ENCODE measurements around the gene SLC25A34. TPM values are rescaled to one million over a fixed set of nuclear protein-coding genes. Genes with fewer than 3 reads are reported as not detected.

The SLC25A34 gene
- total RNA-seq, 1 donor from 2014 or later = 5.8 TPM

DNA sequence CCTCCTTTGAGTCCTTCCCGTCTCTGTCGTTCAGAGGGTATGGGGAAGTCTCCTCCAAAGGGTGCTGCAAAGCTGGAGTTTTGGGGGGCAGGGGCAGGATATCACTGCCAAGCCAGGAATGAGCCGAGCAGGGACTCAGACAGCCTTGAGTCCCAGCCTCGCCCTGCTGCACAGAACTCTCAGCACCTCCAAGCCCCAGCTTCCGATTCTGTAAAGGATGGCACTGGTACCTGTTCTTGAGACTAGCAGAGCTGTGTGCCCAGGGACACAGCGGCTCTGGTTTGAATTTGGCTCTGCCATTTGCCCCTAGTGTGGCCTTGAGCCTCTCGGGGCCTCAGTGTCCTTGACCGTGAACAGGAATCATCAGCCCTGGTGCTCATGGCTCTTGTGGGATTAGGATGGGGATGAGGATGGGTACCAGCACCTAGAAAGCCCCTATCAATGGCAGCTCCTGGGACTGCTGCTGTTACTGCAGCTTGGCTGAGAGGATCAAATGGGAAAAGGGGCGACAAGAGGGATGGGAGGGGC lies 21.0 kb downstream of the SLC25A34 start:
- Mint-ChIP-seq H3K27ac (no peak overlapping the region), H3K4me3 (peak overlapping the region; percentile 32), H3K9me3 (no peaks in the 10 kb centered on the region), H3K4me1 (peaks cover 18% of the 10 kb centered on the region), H3K27me3 (peaks cover 37% of the 10 kb centered on the region), H3K36me3 (ENCODE audit: low read depth) (no peaks in the 10 kb centered on the region)
- TF ChIP-seq, protein P1, sequence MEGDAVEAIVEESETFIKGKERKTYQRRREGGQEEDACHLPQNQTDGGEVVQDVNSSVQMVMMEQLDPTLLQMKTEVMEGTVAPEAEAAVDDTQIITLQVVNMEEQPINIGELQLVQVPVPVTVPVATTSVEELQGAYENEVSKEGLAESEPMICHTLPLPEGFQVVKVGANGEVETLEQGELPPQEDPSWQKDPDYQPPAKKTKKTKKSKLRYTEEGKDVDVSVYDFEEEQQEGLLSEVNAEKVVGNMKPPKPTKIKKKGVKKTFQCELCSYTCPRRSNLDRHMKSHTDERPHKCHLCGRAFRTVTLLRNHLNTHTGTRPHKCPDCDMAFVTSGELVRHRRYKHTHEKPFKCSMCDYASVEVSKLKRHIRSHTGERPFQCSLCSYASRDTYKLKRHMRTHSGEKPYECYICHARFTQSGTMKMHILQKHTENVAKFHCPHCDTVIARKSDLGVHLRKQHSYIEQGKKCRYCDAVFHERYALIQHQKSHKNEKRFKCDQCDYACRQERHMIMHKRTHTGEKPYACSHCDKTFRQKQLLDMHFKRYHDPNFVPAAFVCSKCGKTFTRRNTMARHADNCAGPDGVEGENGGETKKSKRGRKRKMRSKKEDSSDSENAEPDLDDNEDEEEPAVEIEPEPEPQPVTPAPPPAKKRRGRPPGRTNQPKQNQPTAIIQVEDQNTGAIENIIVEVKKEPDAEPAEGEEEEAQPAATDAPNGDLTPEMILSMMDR (IDR thresholded peaks at IDR 0.05) = no peak
- ChIA-PET POLR2A (no interaction called here), CTCF (no interaction called here)
- intact Hi-C loops (cut with micrococcal nuclease) = no loop called here
- no peak for ATAC-seq (ENCODE audit: low read depth)
- DNase-seq = no peak

- Mint-ChIP-seq H3K4me3 (peak overlapping the region; percentile 67), H3K27ac (no peak overlapping the region), H3K27me3 (peaks cover 41% of the 10 kb centered on the region), H3K36me3 (ENCODE audit: low read depth) (no peaks in the 10 kb centered on the region), H3K9me3 (no peaks in the 10 kb centered on the region), H3K4me1 (peaks cover 18% of the 10 kb centered on the region)
- intact Hi-C loops (cut with micrococcal nuclease) = no loop called here
- no peak for DNase-seq
- TF ChIP-seq, protein P1 (IDR thresholded peaks at IDR 0.05) = no peak
- ChIA-PET CTCF (no interaction called here), POLR2A (no interaction called here)
- ATAC-seq (ENCODE audit: low read depth) = no peak
Observed at GRCh38 chr1:15757575-15758342, 21.7 kb downstream of the SLC25A34 start.

DNA sequence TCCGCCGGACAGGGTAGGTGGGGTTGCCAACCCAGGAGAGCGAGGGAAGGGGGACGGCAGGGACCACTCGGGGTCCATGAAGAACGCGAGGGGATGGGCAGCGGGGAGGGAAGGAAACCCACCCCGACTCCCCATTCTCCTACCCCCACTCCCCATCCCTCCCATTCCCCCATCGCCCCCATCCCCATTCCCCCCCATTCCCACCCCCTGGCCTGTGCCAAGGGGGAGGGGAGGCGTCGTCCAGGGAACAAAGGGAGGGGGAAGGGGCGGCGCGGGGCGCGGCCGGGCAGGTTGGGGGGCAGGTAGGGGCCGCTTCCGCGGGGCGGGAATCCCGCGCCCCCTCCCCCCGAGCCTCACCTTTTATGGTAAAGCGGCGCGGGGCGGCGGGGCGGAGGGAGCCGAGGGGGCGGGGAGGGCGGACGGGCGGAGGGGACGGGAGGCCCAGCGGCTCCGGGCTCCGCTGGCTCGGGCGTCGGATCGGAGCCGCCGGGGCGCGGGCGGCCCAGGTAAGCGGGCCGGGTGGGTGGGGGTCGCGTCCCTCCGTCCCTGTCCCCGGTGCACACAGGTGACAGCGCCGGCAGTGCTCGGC lies 22.4 kb downstream of the SLC25A34 start, which contains the start of gene FBLIM1:
FBLIM1 (plus strand) TSS at position 453 of the 589 bp plus-strand sequence. CDS start 6,189 bp downstream, outside the sequence.
- Mint-ChIP-seq H3K27ac (no peak within 1 kb of the TSS), H3K9me3 (no peaks in the 10 kb centered on the region), H3K27me3 (peaks cover 42% of the 10 kb centered on the region), H3K4me1 (peaks cover 18% of the 10 kb centered on the region), H3K36me3 (ENCODE audit: low read depth) (no peaks in the 10 kb centered on the region), H3K4me3 (peak within 1 kb of the TSS; percentile 67)
- TF ChIP-seq, protein P1 (IDR thresholded peaks at IDR 0.05) = no peak
- intact Hi-C loops (cut with micrococcal nuclease) = no loop called here
- ChIA-PET CTCF (no interaction called here), POLR2A (no interaction called here)
- ATAC-seq (ENCODE audit: low read depth) (no peak), DNase-seq (no peak)

DNA sequence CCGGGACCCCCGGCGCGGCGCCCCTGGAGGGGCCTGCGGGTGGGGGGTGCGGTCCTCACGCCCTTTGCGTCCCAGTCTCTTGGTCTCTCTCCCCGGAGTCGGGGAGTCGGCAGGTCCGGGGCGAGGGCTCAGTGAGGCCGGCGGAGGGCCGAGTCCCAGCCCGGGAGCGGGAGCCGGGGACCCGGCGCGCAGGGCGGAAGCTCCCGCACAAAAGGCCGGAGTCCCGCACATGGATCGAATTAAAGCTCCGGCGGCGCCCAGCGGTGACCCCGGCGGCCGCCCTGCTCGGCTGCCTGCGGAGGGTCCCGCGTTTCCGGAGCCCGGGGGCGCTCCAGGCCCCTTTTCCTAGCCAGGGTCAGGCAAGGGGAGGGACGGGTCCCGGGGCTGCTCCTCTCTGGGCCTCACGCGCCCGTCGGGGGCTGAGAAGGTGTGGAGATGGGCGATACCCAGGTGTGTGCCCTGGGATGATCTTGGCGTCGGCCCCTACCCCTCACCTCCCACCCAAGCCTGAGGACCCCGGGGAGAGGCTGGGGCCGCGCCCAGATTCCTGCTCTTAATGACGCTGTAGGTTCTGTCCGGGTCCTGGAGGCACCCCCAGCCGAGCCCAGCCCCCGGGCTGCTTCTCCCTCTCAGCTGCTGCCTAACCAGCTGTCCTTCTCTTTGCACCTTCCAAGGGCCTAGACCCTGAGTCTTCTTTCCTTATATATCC lies 23.0 kb downstream of the SLC25A34 start:
- H3K27me3 Mint-ChIP-seq = peaks cover 46% of the 10 kb centered on the region
- intact Hi-C loops (cut with micrococcal nuclease) = no loop called here
- DNase-seq (no peak), ATAC-seq (ENCODE audit: low read depth) (no peak)
- H3K36me3 Mint-ChIP-seq (ENCODE audit: low read depth) = no peaks in the 10 kb centered on the region
- CTCF ChIA-PET = no interaction called here
- H3K4me1 Mint-ChIP-seq = peaks cover 18% of the 10 kb centered on the region
- H3K4me3 Mint-ChIP-seq = peak overlapping the region; percentile 33
- POLR2A ChIA-PET = no interaction called here
- H3K27ac Mint-ChIP-seq = no peak overlapping the region
- H3K9me3 Mint-ChIP-seq = no peaks in the 10 kb centered on the region
- TF ChIP-seq, protein P1 (IDR thresholded peaks at IDR 0.05) = no peak

All from activated B cell treated with CpG ODN at 0.5 μM for 24 hours (primary cell).